H9 (cell line): Measurements from ENCODE around the gene FCHSD2. TPM values are rescaled to one million over a fixed set of nuclear protein-coding genes. Genes with fewer than 3 reads are reported as not detected.

Experiments
- DNase-seq: peaks from one replicate; pipeline ENCODE4 v3.0.0-alpha.2; 2017
- H2AFZ ChIP-seq: one replicate; pipeline ENCODE4 v1.6.1; 2013; ENCODE audit warnings: mild to moderate bottlenecking, low read length, control low read depth, moderate library complexity
- H2AK5ac ChIP-seq: 2 replicates; pipeline ENCODE4 v1.6.1; 2013; ENCODE audit warnings: low read length, control low read depth, mixed read lengths; ENCODE audit not compliant: insufficient read length
- H2BK120ac ChIP-seq: one replicate; pipeline ENCODE4 v1.6.1; 2013; ENCODE audit warnings: low read depth, mild to moderate bottlenecking, low read length, control low read depth, inconsistent platforms; ENCODE audit not compliant: poor library complexity, severe bottlenecking
- H2BK12ac ChIP-seq: 2 replicates; pipeline ENCODE4 v1.6.1; 2013; ENCODE audit warnings: low read length, control low read depth, mixed read lengths, low read depth; ENCODE audit not compliant: insufficient read length
- H2BK15ac ChIP-seq: 2 replicates; pipeline ENCODE4 v1.6.1; 2013; ENCODE audit warnings: low read depth, low read length, control low read depth
- H2BK20ac ChIP-seq: one replicate; pipeline ENCODE4 v1.6.1; 2013; ENCODE audit warnings: low read depth, mild to moderate bottlenecking, low read length, control low read depth, inconsistent platforms; ENCODE audit not compliant: poor library complexity, severe bottlenecking
- H2BK5ac ChIP-seq: 2 replicates; pipeline ENCODE4 v1.6.1; 2013; ENCODE audit warnings: low read length, control low read depth, mixed read lengths; ENCODE audit not compliant: insufficient read length
- H3K14ac ChIP-seq: 2 replicates; pipeline ENCODE4 v1.6.1; 2013; ENCODE audit warnings: low read length, control low read depth; ENCODE audit not compliant: insufficient read depth
- H3K18ac ChIP-seq: 2 replicates; pipeline ENCODE4 v1.6.1; 2013; ENCODE audit warnings: low read depth, mild to moderate bottlenecking, mixed read lengths, low read length, control low read depth; ENCODE audit not compliant: insufficient read length
- H3K23ac ChIP-seq: 2 replicates; pipeline ENCODE4 v1.6.1; 2013; ENCODE audit warnings: low read length, control low read depth, mixed read lengths, low read depth; ENCODE audit not compliant: insufficient read length
- H3K23me2 ChIP-seq: 2 replicates; pipeline ENCODE4 v1.6.1; 2013; ENCODE audit warnings: low read depth, mild to moderate bottlenecking, mixed read lengths, low read length, control low read depth; ENCODE audit not compliant: insufficient read length, poor library complexity, severe bottlenecking
- H3K27ac ChIP-seq: 2 replicates; pipeline ENCODE4 v1.5.1; 2013; ENCODE audit warnings: low read length, control low read depth, mixed read lengths, low read depth; ENCODE audit not compliant: insufficient read length
- H3K27me3 ChIP-seq: 2 replicates; pipeline ENCODE4 v1.6.1; 2013; ENCODE audit warnings: low read length, control low read depth, inconsistent platforms; ENCODE audit not compliant: insufficient read depth
- H3K4ac ChIP-seq: 2 replicates; pipeline ENCODE4 v1.6.1; 2013; ENCODE audit warnings: low read depth, mild to moderate bottlenecking, control low read depth, inconsistent platforms, low read length, moderate library complexity
- H3K4me1 ChIP-seq: 2 replicates; pipeline ENCODE4 v1.6.1; 2013; ENCODE audit warnings: low read length, control low read depth, inconsistent platforms; ENCODE audit not compliant: insufficient read depth
- H3K4me2 ChIP-seq: 2 replicates; pipeline ENCODE4 v1.6.1; 2013; ENCODE audit warnings: low read length, control low read depth, mixed read lengths; ENCODE audit not compliant: insufficient read length, insufficient read depth
- H3K56ac ChIP-seq: 2 replicates; pipeline ENCODE4 v1.6.1; 2013; ENCODE audit warnings: low read depth, mild to moderate bottlenecking, mixed read lengths, low read length, control low read depth; ENCODE audit not compliant: insufficient read length
- H3K79me1 ChIP-seq: 2 replicates; pipeline ENCODE4 v1.6.1; 2013; ENCODE audit warnings: low read depth, mild to moderate bottlenecking, moderate library complexity, low read length, control low read depth, inconsistent platforms; ENCODE audit not compliant: insufficient read depth, poor library complexity, severe bottlenecking
- H3K79me2 ChIP-seq: 2 replicates; pipeline ENCODE4 v1.6.1; 2013; ENCODE audit warnings: low read length, control low read depth, inconsistent platforms; ENCODE audit not compliant: insufficient read depth
- H3K9ac ChIP-seq: 2 replicates; pipeline ENCODE4 v1.6.1; 2013; ENCODE audit warnings: low read length, control low read depth, mixed read lengths; ENCODE audit not compliant: insufficient read length; ENCODE audit errors: extremely low read depth
- H3K9me3 ChIP-seq: one replicate; pipeline ENCODE4 v1.6.1; 2013; ENCODE audit warnings: low read depth, low read length, inconsistent platforms; ENCODE audit not compliant: control insufficient read depth
- H3T11ph ChIP-seq: one replicate; pipeline ENCODE4 v1.6.1; 2013; ENCODE audit warnings: mild to moderate bottlenecking, low read length, control low read depth, inconsistent platforms
- H4K20me1 ChIP-seq: one replicate; pipeline ENCODE4 v1.6.1; 2013; ENCODE audit not compliant: control insufficient read depth, insufficient read length, insufficient read depth
- H4K5ac ChIP-seq: 2 replicates; pipeline ENCODE4 v1.6.1; 2013; ENCODE audit warnings: low read depth, mild to moderate bottlenecking, mixed read lengths, low read length, control low read depth; ENCODE audit not compliant: insufficient read length
- H4K8ac ChIP-seq: replicated peaks from 2 replicates; pipeline ENCODE4 v1.6.1; 2013; ENCODE audit warnings: low read length, control low read depth, mixed read lengths, low read depth; ENCODE audit not compliant: insufficient read length
- H4K91ac ChIP-seq: 2 replicates; pipeline ENCODE4 v1.6.1; 2013; ENCODE audit warnings: low read depth, mild to moderate bottlenecking, moderate library complexity, mixed read lengths, low read length, control low read depth; ENCODE audit not compliant: insufficient read length
- H3K27ac Mint-ChIP-seq, 3 experiments: 2 replicates in 2 of 3; 3 replicates in 1 of 3; pipeline ENCODE4 v1.8.0; 2020 to 2021; ENCODE audit warnings: mixed read lengths in 3 of 3, mild to moderate bottlenecking in 1 of 3, moderate library complexity in 1 of 3
- H3K27me3 Mint-ChIP-seq: 2 replicates; pipeline ENCODE4 v1.8.0; 2021; ENCODE audit warnings: low read depth, mild to moderate bottlenecking, moderate library complexity, mixed read lengths
- H3K36me3 Mint-ChIP-seq, 3 experiments: 2 replicates in 2 of 3; 3 replicates in 1 of 3; pipeline ENCODE4 v1.8.0; 2020 to 2021; ENCODE audit warnings: low read depth in 3 of 3, mixed read lengths in 3 of 3; ENCODE audit not compliant: insufficient read depth in 1 of 3
- H3K4me1 Mint-ChIP-seq, 2 experiments: 2 replicates each; pipeline ENCODE4 v1.8.0; 2020; ENCODE audit warnings: mixed read lengths in 2 of 2
- H3K4me3 Mint-ChIP-seq, 2 experiments: 2 replicates in 1 of 2; 3 replicates in 1 of 2; pipeline ENCODE4 v1.8.0; 2020 to 2021; ENCODE audit warnings: mild to moderate bottlenecking in 2 of 2, mixed read lengths in 2 of 2, moderate library complexity in 1 of 2
- H3K9me3 Mint-ChIP-seq, 2 experiments: 2 replicates in 1 of 2; 3 replicates in 1 of 2; pipeline ENCODE4 v1.8.0; 2020; ENCODE audit warnings: mild to moderate bottlenecking in 2 of 2, mixed read lengths in 2 of 2, moderate library complexity in 1 of 2
- CTCF ChIP-seq: fragments of 200-600 bp; sonication (generic); conservative IDR thresholded peaks from 3 replicates; pipeline ENCODE4 v1.8.0; 2021; ENCODE audit warnings: antibody characterized with exemption, mild to moderate bottlenecking
- WGBS: extraction: QIAGEN DNeasy Blood & Tissue Kit; methylation state at CpG from one replicate; pipeline ENCODE4 v1.1.7; 2013; ENCODE audit warnings: missing lambda C conversion rate, low lambda C conversion rate, mixed read lengths; ENCODE audit not compliant: insufficient read length; ENCODE audit errors: extremely low coverage; 5-methylcytosine and 5-hydroxymethylcytosine counted together
- total RNA-seq: library from RNA; stranded (reverse); gene quantifications from 2 replicates; pipeline ENCODE4 v1.2.1, GENCODE V29; 2021

FCHSD2 gene
- total RNA-seq, 1 experiment from 2014 or later: 17.8 TPM

GRCh38 chr11:73030130-73030529 lies 112.0 kb downstream of the FCHSD2 start:
- no peak overlapping the region for H3K18ac ChIP-seq
- no peak overlapping the region for H3K14ac ChIP-seq
- Mint-ChIP-seq H3K27ac (no peak overlapping the region), H3K4me1 (peaks cover 15 to 16% of the 10 kb centered on the region in 2 experiments), H3K36me3 (peaks cover 20 to 39% (median 27%) of the 10 kb centered on the region in 3 experiments), H3K27me3 (no peaks in the 10 kb centered on the region; the same call in 1 of the 2 replicates), H3K9me3 (peaks cover 29 to 34% of the 10 kb centered on the region in 2 experiments), H3K4me3 (no peak overlapping the region)
- H3K4me1 ChIP-seq: peaks cover 4% of the 10 kb centered on the region; the same call in 1 of the 2 replicates
- no CpG with 5 or more reads among the region's 3 CpGs for WGBS
- no peak overlapping the region for H3K23ac ChIP-seq
- no peak overlapping the region for H3K4ac ChIP-seq
- no peak overlapping the region for H2BK120ac ChIP-seq
- H2BK15ac ChIP-seq: no peak overlapping the region
- no peak overlapping the region for H3K4me2 ChIP-seq
- no peak overlapping the region for H4K8ac ChIP-seq
- H2BK5ac ChIP-seq: no peak overlapping the region
- no peak overlapping the region for H4K5ac ChIP-seq
- H2BK12ac ChIP-seq: no peak overlapping the region
- H2AFZ ChIP-seq: no peak overlapping the region
- no peaks in the 10 kb centered on the region for H3K79me2 ChIP-seq
- no peak overlapping the region for H4K91ac ChIP-seq
- no peak overlapping the region for H3T11ph ChIP-seq
- no peak overlapping the region for H3K27ac ChIP-seq
- no peak overlapping the region for H2AK5ac ChIP-seq
- DNase-seq: no peak
- no peak overlapping the region for H3K56ac ChIP-seq
- H2BK20ac ChIP-seq: no peak overlapping the region
- no peak for TF ChIP-seq CTCF
- H3K9ac ChIP-seq: no peak overlapping the region
- H3K79me1 ChIP-seq: no peaks in the 10 kb centered on the region
- no peaks in the 10 kb centered on the region for H4K20me1 ChIP-seq
- peaks cover 13% of the 10 kb centered on the region for H3K9me3 ChIP-seq
- H3K23me2 ChIP-seq: no peaks in the 10 kb centered on the region
- H3K27me3 ChIP-seq: no peaks in the 10 kb centered on the region
